ENCODE results near the gene FTMT.
"Not testable (repeated sequence)": the region's sequence is repeated elsewhere in the genome, so short reads cannot be mapped to it uniquely, and the experiment has no call there.

FTMT gene

DNA sequence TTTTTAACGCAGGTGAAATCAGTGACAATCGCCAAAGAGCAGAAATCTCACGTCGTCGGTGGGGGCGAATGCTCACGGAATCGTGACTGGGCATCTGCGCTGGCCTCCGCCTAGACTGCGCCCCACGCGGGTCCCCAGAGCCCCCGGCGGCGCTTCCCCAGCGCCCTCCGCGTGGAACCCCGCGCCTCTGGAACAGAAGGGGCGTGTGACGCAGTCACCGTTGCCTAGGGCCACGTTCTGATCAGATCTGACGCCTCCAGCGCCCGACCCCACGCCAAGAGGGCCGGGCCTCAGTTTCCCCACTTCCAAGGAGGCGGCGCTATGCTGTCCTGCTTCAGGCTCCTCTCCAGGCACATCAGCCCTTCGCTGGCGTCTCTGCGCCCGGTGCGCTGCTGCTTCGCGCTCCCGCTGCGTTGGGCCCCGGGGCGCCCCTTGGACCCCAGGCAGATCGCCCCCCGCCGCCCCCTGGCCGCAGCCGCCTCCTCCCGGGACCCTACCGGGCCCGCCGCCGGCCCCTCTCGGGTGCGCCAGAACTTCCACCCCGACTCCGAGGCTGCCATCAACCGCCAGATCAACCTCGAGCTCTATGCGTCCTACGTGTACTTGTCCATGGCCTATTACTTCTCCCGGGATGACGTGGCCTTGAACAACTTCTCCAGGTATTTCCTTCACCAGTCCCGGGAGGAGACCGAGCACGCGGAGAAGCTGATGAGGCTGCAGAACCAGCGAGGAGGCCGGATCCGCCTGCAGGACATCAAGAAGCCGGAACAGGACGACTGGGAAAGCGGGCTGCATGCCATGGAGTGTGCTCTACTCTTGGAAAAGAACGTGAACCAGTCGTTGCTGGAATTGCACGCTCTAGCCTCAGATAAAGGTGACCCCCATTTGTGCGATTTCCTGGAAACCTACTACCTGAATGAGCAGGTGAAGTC is at the start of gene FTMT:
TSS of gene FTMT (plus strand) at position 240 of the 932 bp plus-strand sequence. CDS start at position 322, 82 bp downstream.
- no peak for FAIRE-seq
- no peak for DNase-seq (ENCODE audit: low spot score)

DNA sequence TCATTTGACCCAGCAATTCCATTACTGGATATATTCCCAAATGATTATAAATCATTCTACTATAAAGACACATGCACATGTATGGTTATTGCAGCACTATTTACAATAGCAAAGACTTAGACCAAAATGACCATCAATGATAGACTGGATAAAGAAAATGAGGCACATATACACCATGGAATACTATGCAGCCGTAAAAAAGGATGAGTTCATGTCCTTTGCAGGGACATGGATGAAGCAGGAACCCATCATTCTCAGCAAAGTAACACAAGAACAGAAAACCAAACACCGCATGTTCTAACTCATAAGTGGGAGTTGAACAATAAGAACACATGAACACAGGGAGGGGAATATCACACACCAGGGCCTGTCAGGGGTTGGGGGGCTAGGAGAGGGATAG is 46.4 kb upstream of the FTMT start:
- FAIRE-seq; DNase-seq (ENCODE audit: low spot score): not testable (repeated sequence)

DNA sequence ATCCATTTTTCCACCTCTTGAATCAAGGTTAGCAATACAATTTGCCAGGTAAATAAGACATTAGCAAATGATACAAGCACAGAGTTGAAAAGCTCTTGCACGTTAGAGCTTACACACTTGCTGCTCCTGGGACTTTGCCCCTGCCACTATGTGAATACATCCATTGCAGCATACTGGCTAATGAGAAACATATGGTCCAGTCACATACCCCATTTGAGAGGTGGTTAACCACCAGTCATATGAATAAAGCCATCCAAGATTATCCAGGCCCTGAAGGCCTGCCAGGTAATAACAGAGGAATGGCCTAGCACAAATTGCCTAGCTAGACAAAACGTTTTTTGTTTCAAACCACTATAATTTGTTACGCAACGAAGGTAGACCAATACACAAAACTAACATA is 45.8 kb upstream of the FTMT start:
- FAIRE-seq: no peak
- DNase-seq (ENCODE audit: low spot score): no peak

DNA sequence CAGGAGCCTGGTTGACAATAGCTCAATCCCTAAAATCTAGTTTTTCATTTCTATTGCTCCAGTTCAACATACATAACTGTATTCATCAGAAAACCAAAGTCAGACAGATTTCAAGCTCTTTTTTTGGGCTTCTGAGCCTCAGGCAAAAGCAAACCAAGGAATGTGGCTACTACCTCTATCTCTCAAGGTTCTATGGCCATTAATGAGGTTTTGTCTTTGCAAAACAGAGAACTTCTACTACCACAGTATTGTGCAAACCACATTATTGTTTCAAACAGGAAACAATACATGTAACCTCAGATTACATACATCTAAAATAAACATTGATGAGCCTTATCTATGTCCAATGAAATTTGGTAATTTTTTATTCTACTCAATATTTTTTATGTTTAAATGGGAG is 35.5 kb upstream of the FTMT start:
- no peak for DNase-seq (ENCODE audit: low spot score)
- FAIRE-seq: no peak

DNA sequence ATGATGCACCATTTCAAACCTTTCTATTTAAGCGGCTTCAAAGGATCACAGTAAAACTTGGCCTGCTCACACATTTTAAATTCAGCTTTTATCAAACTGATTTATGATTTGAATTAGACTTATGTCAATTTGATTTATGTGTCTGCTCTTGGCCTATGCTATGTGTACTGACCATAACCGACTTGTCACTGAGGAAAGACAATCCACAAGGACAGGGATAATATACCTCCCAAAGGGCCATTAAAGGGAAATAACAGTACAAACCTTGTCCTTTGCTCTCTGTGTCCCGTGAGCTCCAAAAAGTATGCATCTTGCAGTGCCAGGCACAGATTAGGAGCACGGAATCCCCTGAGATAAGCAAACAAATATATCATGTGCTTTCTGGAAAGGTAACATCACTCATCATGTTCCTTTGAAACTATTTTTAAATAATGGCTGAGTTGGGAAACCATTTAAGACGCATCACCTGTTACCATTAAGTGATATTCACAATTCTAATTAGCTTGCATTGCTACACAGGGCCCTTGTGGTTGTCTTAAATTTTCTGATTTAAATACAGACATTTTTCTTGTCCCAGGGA is 31.9 kb upstream of the FTMT start:
- DNase-seq (ENCODE audit: low spot score) (no peak), FAIRE-seq (no peak)

DNA sequence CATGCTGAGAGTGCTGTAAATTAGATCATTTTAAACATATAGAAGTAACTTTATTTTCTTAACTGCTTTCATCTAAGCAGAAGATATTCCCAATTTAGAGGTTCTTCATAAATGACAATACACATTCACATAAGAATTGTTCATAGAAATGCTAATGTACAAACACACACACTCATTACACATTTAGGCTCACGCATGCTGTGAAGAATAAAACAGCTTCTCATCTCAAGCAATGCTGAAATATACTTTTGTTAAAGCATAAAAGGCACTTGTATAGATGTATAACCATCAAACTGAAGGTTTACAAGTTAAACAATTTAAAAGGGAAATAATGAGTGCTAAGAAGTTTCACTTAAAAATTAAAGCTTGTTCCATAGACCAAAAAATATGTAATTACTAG is 18.1 kb upstream of the FTMT start:
- no peak for FAIRE-seq
- DNase-seq (ENCODE audit: low spot score): no peak

DNA sequence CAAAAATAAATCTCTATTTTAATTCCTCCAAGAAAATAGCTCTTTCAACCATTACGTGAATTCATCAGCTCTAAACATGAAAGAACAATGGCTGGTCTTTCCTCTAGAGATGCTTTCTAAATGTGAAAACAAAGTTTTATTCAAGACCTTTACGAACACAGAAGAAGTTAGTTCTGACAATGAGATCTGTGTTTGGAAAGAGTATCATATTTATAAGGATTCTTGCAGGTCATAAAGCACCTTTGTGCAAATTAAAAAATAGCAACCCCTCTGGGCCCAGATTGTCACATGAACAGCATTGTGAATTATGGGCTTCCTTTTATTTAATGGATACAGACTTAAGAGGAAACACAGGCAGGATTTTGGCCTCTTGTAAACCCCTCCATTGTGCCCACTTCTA is 17.7 kb upstream of the FTMT start:
- FAIRE-seq: no peak

DNA sequence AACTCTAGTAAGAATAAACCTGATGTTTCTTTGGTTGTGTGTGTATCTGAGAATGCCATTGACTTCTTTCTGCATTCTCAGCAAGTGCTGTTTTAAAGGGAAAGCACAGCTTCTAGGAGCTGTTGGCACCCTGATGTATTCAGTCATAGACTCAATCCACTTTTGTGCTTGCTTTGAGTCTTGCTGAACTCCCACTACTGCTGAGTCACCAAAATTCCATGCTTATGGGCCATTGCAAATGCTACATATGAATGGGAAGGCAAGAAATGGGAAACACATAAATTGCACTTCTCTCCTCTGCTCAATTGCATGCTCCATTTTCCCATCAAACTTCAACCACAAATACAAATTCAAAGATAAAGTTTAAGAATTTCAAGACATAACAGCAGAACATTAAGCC is 9.8 kb upstream of the FTMT start:
- no peak for DNase-seq (ENCODE audit: low spot score)
- FAIRE-seq: no peak

More for the DNA sequence above, 17.7 kb upstream of the FTMT start:
- DNase-seq (ENCODE audit: low spot score): no peak

DNA sequence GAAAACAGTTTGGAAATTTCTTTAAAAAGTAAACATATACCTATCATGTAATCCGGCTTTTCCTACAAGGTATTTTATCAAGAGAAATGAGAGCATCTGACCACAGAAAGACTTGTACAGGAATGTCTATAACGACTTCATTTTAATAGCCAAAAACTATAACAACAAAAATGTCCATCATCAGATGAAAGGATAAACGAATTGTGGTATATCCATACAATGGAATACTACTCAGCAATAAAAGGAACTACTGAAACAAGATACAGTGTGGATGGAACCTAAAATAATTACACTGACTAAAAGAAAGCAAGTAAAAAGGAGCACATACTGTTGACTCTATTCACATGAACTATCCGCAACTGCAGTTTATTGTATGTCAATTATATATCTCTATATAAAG is 1.4 kb upstream of the FTMT start:
- DNase-seq (ENCODE audit: low spot score): no peak
- FAIRE-seq: no peak

DNA sequence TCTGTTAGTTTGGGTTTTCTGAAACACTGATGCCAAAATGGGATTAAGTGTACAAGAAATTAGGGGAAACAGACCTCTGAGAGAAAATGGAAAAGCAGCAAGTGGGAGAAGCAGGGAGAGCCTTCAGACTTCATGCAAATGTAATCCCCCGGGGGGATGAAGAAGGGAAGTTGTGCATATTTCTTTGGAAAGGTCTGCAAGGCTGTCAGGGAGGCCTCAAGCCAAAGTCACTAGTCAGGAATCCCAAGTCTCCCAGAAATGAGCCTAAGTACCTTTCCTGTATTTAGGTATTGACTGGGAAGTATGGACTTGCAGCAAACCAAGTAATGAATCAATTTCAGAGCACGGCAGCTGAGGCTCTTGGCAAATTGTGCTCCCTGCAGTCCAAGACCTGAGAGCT is 2.2 kb downstream of the FTMT start:
- no peak for DNase-seq (ENCODE audit: low spot score)
- no peak for FAIRE-seq

DNA sequence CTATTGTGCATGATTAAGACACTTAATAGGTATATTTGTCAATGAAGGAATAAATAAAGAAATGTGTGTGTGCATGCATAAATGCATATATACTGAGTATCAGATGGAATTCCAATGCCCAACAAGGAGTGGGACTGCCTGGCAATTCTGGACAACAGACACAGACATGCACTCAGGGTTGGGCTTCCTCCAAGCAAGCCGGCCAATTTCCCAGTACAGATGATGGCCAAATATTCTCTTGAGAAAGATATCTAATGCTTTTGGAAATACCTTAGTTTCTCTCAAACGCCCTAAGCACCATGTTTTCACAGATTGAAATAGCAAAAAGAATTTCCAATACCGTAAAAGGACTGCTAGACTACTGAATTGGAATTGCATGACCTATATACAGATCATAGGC is 11.1 kb downstream of the FTMT start:
- FAIRE-seq (no peak), DNase-seq (ENCODE audit: low spot score) (no peak)

DNA sequence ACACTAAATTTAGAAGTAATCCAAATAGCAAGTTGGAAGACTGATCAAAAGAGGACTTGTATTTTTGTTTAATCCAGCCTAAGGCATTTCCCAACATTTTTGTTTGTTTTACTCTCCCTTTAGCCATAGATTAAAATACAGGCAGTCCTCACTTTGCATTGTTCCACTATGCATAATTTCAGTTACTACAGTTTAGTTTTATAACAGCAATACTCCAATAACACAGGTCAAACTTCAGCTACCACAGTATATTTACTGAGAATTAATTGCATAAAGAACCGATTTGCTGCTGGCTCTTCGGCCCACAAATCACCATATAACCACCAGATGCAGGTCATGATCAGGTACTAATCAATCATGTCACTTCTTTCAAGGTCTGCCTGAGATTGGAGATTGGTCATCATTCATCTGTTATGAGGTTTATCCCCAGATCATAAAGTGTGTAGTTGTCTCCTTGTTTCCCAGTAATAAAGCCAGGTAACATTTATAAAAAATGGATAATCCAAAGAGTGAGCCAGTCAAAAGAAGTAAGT is 12.1 kb downstream of the FTMT start:
- FAIRE-seq: no peak

DNA sequence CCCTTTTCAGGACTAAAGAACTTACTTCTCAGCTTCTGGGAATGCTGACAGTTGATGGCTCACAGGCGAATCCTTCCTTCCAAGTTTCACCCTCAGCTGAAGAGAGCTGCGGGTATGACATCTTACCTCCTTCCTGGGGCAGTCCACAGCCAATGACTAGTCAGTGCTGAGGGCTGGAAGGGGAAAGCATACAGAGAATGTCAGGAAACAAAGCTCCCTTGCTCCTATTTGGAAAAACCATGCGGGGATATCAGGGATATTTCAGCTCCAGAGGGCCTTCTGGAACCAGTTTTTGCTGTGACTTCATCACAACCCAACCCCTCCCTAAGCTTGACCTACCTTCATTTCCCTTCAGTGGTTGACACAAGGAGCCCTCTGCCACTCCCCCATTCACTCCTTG is 15.7 kb downstream of the FTMT start:
- DNase-seq (ENCODE audit: low spot score) (no peak), FAIRE-seq (no peak)

More for the DNA sequence above, 12.1 kb downstream of the FTMT start:
- no peak for DNase-seq (ENCODE audit: low spot score)

DNA sequence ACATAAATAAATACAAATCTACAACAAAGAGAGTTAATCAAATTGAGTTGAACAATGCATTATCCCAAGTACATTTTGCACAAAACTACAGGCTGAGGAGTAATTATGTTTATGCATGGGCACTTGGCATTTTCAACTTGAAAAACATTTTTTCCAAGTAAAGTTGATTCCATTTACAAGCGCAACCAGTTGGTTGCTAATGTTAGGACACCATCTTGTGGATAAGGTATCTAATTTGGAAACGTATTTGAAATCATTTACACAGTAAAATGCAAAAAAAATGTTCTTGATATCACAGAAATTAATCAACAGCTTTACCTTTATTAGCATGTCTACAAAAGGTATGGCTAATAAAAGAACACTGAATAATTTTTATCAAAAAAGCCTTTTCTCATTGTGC is 18.8 kb downstream of the FTMT start:
- no peak for DNase-seq (ENCODE audit: low spot score)
- FAIRE-seq: no peak

DNA sequence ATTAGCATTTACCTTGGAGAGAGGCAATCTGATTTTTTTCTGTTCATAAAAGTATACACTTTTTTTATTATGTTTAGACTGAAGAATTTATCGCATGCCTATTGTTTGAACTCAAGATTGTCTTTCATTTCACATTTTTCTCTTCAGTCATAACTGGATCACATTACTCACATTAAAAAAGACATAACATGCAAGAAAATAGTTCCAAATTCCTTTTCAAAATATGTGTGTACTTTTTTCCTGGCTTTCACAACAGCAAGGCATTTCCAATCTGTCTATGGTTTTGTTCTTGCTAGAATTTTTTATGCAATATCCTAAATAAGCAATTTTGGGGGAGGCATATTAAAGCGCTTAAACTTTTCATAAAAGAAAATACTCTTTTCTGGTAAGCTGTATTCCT is 21.2 kb downstream of the FTMT start:
- no peak for DNase-seq (ENCODE audit: low spot score)
- no peak for FAIRE-seq

DNA sequence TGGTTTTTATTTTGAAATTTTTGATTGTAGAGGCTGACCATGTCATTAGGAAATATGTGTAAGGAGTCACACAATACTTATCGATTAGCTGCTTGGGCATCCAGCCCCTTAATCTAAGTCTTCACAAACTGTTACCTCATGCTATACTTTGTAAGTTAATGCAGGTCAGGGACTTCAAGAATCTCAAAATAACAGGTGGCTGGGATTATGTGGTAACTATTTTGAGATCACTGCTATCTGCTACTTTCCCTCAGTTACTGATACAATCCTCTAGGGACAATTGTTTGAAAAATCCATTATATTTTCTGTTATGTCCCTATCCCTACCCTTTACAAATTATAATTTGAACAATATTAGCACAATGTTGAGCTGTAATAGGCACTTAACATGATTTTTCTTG is 21.7 kb downstream of the FTMT start:
- no peak for DNase-seq (ENCODE audit: low spot score)
- no peak for FAIRE-seq

DNA sequence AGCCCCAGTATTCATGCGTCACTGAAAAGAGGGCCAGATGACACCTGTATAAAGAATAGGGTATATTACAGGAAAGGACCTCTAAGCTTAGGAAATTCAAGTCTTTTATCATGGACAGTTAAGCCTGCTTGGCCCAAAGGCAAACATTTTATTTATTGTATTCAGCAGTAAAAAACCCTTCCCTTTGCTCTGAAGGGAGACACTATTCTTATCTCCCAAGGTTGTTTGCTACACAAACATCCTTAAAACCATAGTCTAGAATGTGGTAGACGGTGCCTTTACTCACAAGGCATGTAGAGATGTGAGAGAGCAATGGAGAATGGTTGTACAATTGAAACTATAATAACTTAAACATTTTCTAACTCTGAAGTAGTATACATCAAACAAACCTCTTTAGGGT is 33.9 kb downstream of the FTMT start:
- DNase-seq (ENCODE audit: low spot score) (no peak), FAIRE-seq (no peak)

DNA sequence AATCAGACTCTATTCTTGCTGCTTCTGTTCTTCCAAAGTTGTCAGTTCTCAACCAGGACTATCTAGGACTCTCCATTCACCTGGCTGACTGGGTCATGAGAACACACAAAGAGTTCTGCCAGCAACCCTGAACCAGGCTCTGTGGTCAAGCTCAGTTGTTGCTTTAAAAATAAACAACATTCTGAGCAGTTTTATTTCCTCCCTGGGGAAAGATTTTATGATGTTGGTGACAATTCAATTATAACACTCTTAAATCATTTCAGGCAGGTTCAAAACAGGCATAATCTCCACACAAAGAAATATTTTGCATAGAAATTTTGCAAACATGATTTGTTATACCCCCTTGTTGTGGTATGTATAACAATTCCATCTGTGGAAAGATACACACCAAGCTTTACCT is 36.0 kb downstream of the FTMT start:
- DNase-seq (ENCODE audit: low spot score) (no peak), FAIRE-seq (no peak)

DNA sequence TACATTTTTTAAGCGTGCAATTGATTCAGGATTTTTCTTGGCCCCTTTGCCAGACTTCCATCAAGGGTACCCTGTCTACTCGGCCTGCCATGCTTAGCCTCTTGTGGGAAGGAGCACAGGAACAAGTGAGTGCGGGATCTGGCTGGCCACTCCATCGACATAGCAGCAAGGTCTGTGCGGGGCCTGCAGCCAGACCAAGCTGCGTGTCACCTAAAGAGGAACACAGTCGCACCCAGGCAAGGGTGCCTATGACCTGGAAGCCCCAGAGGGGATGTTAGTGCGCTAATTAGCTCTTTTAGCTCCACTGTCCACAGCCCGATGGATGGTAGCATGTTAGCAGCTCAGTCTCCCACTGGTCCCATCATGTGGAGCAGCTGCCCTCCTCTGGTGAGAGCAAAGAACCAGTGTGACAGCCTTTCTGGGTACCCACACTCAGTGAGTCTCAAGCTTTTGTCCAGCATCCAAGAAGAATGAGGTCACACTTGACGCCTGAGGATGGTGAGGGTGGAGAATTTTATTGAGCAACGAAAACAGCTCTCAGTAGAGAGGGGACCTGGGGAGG is 38.7 kb downstream of the FTMT start:
- FAIRE-seq (no peak), DNase-seq (ENCODE audit: low spot score) (no peak)

DNA sequence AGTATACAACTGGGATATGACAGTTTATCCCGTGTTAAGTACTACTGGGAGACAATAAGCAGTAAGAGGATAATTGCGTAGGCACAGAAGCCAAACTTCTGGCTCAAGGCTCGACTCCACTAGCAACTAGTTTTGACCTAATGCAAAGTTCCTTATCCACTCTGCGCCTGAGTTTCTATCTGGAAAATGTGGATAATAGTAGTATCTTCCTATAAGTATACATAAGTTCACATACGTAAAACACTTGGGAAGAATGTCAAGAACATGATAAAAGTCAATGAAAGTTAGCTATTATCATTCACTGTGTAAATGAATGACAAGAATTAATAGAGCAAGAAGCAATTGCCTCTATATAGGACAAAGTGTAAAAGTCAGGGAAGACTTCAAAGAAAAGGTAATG is 45.7 kb downstream of the FTMT start:
- no peak for FAIRE-seq
- DNase-seq (ENCODE audit: low spot score): no peak

DNA sequence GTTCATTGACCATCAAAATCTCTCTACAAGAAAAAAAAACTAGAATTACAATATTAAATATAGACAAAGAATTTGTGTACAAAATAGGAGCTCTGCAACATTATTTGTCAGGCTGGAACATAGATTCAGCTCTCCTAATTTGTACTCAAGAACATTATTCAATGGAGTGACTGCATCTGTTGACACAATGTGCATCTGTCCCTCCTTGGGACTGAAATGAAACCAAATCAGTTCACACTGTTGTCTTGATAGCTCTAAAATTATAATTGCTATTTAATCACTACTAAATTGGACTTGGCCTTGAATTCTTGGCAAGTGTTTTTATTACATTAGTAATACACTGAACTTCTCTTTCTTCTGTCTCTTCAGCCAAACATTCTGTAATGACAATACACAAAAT is 47.7 kb downstream of the FTMT start:
- FAIRE-seq: no peak
- no peak for DNase-seq (ENCODE audit: low spot score)
